Hepatocyte (in vitro differentiated cells): ENCODE data around the gene IQGAP2. TPM values are rescaled to one million over a fixed set of nuclear protein-coding genes. Genes with fewer than 3 reads are reported as not detected.

Experiments used
- DNase-seq: peaks from one replicate; pipeline ENCODE4 v3.0.0-alpha.2; 2016; ENCODE audit warnings: low spot score
- H2AFZ ChIP-seq: fragments of 200-600 bp; sonication (generic); 2 replicates; pipeline ENCODE4 v1.6.0; 2016; ENCODE audit warnings: antibody characterized with exemption, mild to moderate bottlenecking
- H3K27ac ChIP-seq: fragments of 200-600 bp; sonication (generic); 2 replicates; pipeline ENCODE4 v1.5.1; 2016; ENCODE audit warnings: mild to moderate bottlenecking
- H3K27me3 ChIP-seq: fragments of 200-600 bp; sonication (generic); 2 replicates; pipeline ENCODE4 v1.6.1; 2016
- H3K36me3 ChIP-seq: fragments of 200-600 bp; sonication (generic); replicated peaks from 2 replicates; pipeline ENCODE4 v1.5.1; 2016; ENCODE audit warnings: low read depth; ENCODE audit not compliant: insufficient read depth
- H3K4me1 ChIP-seq: fragments of 200-600 bp; sonication (generic); 2 replicates; pipeline ENCODE4 v1.5.1; 2016; ENCODE audit warnings: mild to moderate bottlenecking, moderate library complexity; ENCODE audit not compliant: insufficient read depth
- H3K4me2 ChIP-seq: fragments of 200-600 bp; sonication (generic); 2 replicates; pipeline ENCODE4 v1.6.0; 2016
- H3K4me3 ChIP-seq: fragments of 200-600 bp; sonication (generic); 2 replicates; pipeline ENCODE4 v1.5.1; 2016; ENCODE audit warnings: mild to moderate bottlenecking
- H3K79me2 ChIP-seq: fragments of 200-600 bp; sonication (generic); 2 replicates; pipeline ENCODE4 v1.6.0; 2017; ENCODE audit warnings: mild to moderate bottlenecking
- H3K9me2 ChIP-seq: fragments of 200-600 bp; sonication (generic); replicated peaks from 2 replicates; pipeline ENCODE4 v1.6.0; 2017; ENCODE audit warnings: mild to moderate bottlenecking; ENCODE audit not compliant: insufficient read depth
- H3K9me3 ChIP-seq: fragments of 200-600 bp; sonication (generic); 2 replicates; pipeline ENCODE4 v1.5.1; 2016; ENCODE audit warnings: low read depth, mild to moderate bottlenecking
- H4K20me1 ChIP-seq: fragments of 200-600 bp; sonication (generic); 2 replicates; pipeline ENCODE4 v1.6.0; 2016; ENCODE audit warnings: mild to moderate bottlenecking; ENCODE audit not compliant: insufficient read depth, poor library complexity, severe bottlenecking
- CTCF ChIP-seq: fragments of 200-600 bp; sonication (generic); IDR thresholded peaks from 2 replicates; pipeline ENCODE4 v1.5.1; 2016; ENCODE audit warnings: antibody characterized with exemption, mild to moderate bottlenecking; ENCODE audit not compliant: poor library complexity
- EZH2 ChIP-seq: fragments of 200-600 bp; sonication (generic); IDR thresholded peaks from 2 replicates; pipeline ENCODE4 v1.6.1; 2016; ENCODE audit warnings: antibody characterized with exemption, mild to moderate bottlenecking, borderline replicate concordance
- EZH2phosphoT487 ChIP-seq: fragments of 200-600 bp; sonication (generic); IDR thresholded peaks from one replicate; pipeline ENCODE4 v1.6.1; 2018; ENCODE audit warnings: antibody characterized with exemption, mild to moderate bottlenecking, low read depth, moderate library complexity; ENCODE audit not compliant: unreplicated experiment, severe bottlenecking
- WGBS: methylation state at CpG from one replicate; pipeline ENCODE4 v1.1.6; 2016; ENCODE audit warnings: low lambda C conversion rate; ENCODE audit errors: missing lambda C conversion rate; 5-methylcytosine and 5-hydroxymethylcytosine counted together
- polyA plus RNA-seq: library from polyadenylated mRNA; unstranded; fragments of >200 nt; fragmentation: Nextera tagmentation; extraction: Ambion mirVana; gene quantifications from 2 replicates; pipeline ENCODE4 v1.2.1, GENCODE V29; 2016
- total RNA-seq: library from RNA; depleted of rRNA; stranded (reverse); fragments of >200 nt; gene quantifications from 2 replicates; pipeline ENCODE4 v1.2.3, GENCODE V29; 2014

Gene IQGAP2
- total and polyA plus RNA-seq, 2 experiments from 2014 or later: 37.2 to 78.9 TPM

GRCh38 chr5:76693141-76693540 is 290.1 kb downstream of the IQGAP2 start:
- WGBS: 97% methylated on average over 3 of the region's 3 CpGs
- H3K4me1 ChIP-seq: peaks cover 30% of the 10 kb centered on the region
- no peak overlapping the region for H3K4me3 ChIP-seq
- no peaks in the 10 kb centered on the region for H3K9me3 ChIP-seq
- H3K79me2 ChIP-seq: no peaks in the 10 kb centered on the region
- no peak for TF ChIP-seq EZH2phosphoT487
- TF ChIP-seq CTCF: no peak
- TF ChIP-seq EZH2: no peak
- H4K20me1 ChIP-seq: no peaks in the 10 kb centered on the region
- H3K9me2 ChIP-seq: no peaks in the 10 kb centered on the region
- no peak overlapping the region for H2AFZ ChIP-seq
- DNase-seq: no peak
- H3K36me3 ChIP-seq: no peaks in the 10 kb centered on the region
- no peaks in the 10 kb centered on the region for H3K27me3 ChIP-seq
- H3K4me2 ChIP-seq: no peak overlapping the region
- no peak overlapping the region for H3K27ac ChIP-seq

- Histone ChIP-seq H3K4me3 (no peak overlapping the region), H3K79me2 (no peaks in the 10 kb centered on the region), H3K27ac (no peak overlapping the region), H3K4me2 (no peak overlapping the region), H2AFZ (no peak overlapping the region), H3K36me3 (no peaks in the 10 kb centered on the region), H3K9me2 (no peaks in the 10 kb centered on the region), H3K9me3 (no peaks in the 10 kb centered on the region), H3K27me3 (no peaks in the 10 kb centered on the region), H4K20me1 (no peaks in the 10 kb centered on the region), H3K4me1 (peaks cover 23% of the 10 kb centered on the region)
- WGBS: 70% methylated on average over 2 of the region's 2 CpGs
- TF ChIP-seq EZH2 (no peak), CTCF (no peak), EZH2phosphoT487 (no peak)
- DNase-seq: no peak
These were observed 291.2 kb downstream of the IQGAP2 start for GRCh38 chr5:76694317-76694716.

GRCh38 chr5:76695346-76695745 is 292.3 kb downstream of the IQGAP2 start:
- H3K4me2 ChIP-seq: no peak overlapping the region
- TF ChIP-seq EZH2 (no peak), CTCF (no peak), EZH2phosphoT487 (no peak)
- H3K79me2 ChIP-seq: no peaks in the 10 kb centered on the region
- H4K20me1 ChIP-seq: no peaks in the 10 kb centered on the region
- H3K27ac ChIP-seq: no peak overlapping the region
- H3K36me3 ChIP-seq: no peaks in the 10 kb centered on the region
- 98% methylated on average over 6 of the region's 6 CpGs for WGBS
- H3K27me3 ChIP-seq: no peaks in the 10 kb centered on the region
- peaks cover 13% of the 10 kb centered on the region for H3K4me1 ChIP-seq
- no peak overlapping the region for H2AFZ ChIP-seq
- DNase-seq: no peak
- H3K4me3 ChIP-seq: no peak overlapping the region
- no peaks in the 10 kb centered on the region for H3K9me2 ChIP-seq
- H3K9me3 ChIP-seq: no peaks in the 10 kb centered on the region

GRCh38 chr5:76696251-76696650 is 293.2 kb downstream of the IQGAP2 start:
- TF ChIP-seq CTCF: no peak
- TF ChIP-seq EZH2: no peak
- no peak for TF ChIP-seq EZH2phosphoT487

More at GRCh38 chr5:76696251-76696650, 293.2 kb downstream of the IQGAP2 start:
- Histone ChIP-seq H3K9me2 (no peaks in the 10 kb centered on the region), H3K9me3 (no peaks in the 10 kb centered on the region), H2AFZ (no peak overlapping the region), H3K4me1 (peaks cover 3% of the 10 kb centered on the region), H3K4me3 (no peak overlapping the region), H3K27me3 (no peaks in the 10 kb centered on the region), H3K4me2 (no peak overlapping the region), H4K20me1 (no peaks in the 10 kb centered on the region), H3K36me3 (no peaks in the 10 kb centered on the region), H3K27ac (no peak overlapping the region), H3K79me2 (no peaks in the 10 kb centered on the region)
- WGBS: 94% methylated on average over 1 of the region's 1 CpG
- DNase-seq: no peak
